ENCODE data around the gene CRYBA4.

The CRYBA4 gene

DNA sequence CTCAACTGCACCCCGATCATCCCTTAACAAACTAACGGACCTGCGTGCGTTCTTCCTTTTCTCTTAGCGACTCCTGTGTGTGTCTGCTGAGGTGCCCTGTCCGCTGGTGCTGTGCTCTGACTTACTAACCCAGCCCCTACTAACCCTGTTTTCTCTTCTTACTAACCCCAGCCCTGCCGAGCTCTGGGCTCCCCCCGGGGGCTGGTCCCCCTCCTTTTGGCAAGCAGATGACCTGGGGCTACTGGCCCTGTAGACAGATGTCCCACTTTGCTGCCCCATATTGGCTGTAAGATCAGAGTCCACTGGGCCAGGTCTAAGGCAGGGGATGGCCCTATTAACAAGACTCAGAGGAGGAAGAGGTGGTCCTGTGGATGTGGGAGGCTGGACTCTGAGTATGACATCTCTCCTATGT lies 50.3 kb downstream of the CRYBA4 start:
- TF ChIP-seq, protein P1, sequence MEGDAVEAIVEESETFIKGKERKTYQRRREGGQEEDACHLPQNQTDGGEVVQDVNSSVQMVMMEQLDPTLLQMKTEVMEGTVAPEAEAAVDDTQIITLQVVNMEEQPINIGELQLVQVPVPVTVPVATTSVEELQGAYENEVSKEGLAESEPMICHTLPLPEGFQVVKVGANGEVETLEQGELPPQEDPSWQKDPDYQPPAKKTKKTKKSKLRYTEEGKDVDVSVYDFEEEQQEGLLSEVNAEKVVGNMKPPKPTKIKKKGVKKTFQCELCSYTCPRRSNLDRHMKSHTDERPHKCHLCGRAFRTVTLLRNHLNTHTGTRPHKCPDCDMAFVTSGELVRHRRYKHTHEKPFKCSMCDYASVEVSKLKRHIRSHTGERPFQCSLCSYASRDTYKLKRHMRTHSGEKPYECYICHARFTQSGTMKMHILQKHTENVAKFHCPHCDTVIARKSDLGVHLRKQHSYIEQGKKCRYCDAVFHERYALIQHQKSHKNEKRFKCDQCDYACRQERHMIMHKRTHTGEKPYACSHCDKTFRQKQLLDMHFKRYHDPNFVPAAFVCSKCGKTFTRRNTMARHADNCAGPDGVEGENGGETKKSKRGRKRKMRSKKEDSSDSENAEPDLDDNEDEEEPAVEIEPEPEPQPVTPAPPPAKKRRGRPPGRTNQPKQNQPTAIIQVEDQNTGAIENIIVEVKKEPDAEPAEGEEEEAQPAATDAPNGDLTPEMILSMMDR (IDR thresholded peaks at IDR 0.05), result no peak
- TF ChIP-seq ZFX (IDR thresholded peaks at IDR 0.05; ENCODE audit: borderline replicate concordance), result no peak
- H3K27ac ChIP-seq, result peak overlapping the region; percentile 91

DNA sequence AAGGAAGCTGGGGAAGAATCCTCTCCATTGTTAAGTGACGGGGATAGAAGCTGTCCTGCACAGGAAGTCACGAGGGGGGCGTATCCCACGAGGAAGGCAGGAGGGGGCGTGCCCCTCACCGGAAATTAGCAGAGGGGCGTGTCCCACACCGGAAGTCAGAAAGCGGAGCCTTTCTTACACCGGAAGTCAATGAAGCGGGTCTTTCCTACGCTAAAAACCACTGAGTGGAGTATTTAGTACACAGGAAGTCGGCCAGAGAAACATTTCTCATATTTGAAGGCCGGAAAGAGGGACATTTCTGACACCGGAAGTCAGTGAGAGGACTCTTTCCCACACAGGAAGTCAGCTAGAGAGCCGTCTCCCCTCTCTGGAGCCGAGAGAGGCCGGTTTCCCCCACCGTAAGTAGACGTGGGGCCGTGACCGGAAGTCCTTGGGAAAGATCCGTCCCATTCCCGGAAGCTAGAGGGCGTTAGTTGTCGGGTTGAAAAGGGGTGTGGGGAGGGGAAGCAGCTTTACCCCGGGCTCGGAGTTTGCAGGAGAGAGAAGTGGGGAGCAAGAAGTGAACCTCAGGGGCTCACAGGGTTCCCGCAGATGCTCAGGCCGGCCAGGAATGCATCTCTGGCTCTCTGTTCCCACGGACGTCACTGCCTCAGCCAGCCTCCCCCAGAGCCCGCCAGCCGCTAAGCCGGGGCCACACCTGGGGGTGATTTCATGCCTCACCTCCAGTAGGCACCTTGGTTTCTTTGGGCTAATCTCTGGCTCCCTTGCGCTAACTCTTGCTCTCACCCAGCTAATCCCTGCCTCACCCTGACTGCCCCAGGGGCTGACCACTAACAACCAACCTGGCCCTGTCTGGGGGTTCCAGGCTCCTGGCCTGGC lies 51.1 kb downstream of the CRYBA4 start:
- H3K27ac ChIP-seq, result peak overlapping the region; percentile 91
- TF ChIP-seq ZFX (IDR thresholded peaks at IDR 0.05; ENCODE audit: borderline replicate concordance), result no peak
- TF ChIP-seq, protein P1 (IDR thresholded peaks at IDR 0.05), result peak; percentile 65

DNA sequence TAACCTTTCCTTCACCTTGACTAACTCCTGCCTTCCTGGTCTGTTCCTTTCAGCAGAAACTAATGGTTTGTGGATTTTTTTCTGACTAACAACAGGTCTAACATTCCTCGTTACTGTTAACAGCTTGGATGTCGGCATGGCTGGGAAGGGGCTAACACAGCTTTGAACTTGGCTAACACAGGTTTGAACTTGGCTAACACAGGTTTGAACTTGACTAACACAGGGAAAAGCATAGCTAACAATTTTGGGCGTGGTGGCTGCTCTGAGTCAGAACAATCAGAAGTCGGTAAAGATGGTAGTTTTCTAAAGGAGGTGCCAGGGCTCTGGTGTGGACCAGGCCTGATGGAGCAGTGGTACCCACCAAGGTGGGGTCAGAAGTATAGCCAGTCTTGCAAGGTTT lies 51.7 kb downstream of the CRYBA4 start:
- TF ChIP-seq ZFX (IDR thresholded peaks at IDR 0.05; ENCODE audit: borderline replicate concordance), result no peak
- TF ChIP-seq, protein P1 (IDR thresholded peaks at IDR 0.05), result no peak
- H3K27ac ChIP-seq, result peak overlapping the region; percentile 91

DNA sequence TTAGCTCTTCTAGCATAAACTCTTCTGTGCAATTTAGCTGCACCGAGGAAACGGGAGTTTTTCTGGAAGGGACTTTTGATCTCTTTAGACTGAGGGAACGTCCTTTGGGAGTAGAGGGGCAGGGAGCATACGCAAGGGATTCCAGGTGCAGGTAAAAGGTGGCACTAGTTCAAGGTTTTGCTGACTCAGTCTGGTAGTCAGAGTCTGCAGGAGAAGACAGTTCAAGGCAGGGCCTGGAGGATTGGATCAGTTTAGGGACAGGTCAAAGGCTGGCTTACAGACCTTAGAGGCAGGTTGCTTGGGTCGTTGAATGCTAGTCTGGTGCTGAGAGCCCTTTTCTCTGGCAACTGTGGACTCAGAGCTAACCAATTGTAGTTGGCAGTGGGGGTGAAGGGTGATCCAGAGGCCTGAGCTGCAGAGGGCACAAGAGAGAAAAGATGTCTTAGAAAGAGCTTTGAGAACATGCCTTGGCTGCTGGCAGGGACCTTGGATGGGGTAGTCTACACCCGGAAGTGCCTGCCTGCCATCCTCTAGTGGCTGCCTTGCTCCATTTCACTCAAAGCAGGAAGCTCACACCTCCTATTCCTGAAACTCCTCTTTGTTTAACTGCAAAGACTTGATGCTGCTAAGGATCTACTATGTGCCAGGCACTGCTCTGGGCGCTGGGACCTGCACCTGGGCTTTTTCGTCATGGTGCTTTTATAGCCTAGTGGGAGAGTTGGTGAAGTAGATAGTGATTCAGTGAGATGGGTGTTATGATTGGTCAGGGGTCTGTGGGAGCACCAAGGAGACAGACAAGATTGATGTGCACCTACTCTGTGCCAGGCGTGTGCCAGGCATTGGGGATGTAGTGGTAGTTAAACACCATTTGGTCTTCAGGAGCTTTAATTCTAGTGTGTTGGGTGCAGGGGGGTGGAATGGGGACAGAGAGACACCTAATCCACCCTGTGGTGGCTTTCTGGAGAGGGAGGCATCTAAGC lies 52.7 kb downstream of the CRYBA4 start:
- H3K27ac ChIP-seq, result no peak overlapping the region
- TF ChIP-seq, protein P1 (IDR thresholded peaks at IDR 0.05), result no peak
- TF ChIP-seq ZFX (IDR thresholded peaks at IDR 0.05; ENCODE audit: borderline replicate concordance), result no peak

DNA sequence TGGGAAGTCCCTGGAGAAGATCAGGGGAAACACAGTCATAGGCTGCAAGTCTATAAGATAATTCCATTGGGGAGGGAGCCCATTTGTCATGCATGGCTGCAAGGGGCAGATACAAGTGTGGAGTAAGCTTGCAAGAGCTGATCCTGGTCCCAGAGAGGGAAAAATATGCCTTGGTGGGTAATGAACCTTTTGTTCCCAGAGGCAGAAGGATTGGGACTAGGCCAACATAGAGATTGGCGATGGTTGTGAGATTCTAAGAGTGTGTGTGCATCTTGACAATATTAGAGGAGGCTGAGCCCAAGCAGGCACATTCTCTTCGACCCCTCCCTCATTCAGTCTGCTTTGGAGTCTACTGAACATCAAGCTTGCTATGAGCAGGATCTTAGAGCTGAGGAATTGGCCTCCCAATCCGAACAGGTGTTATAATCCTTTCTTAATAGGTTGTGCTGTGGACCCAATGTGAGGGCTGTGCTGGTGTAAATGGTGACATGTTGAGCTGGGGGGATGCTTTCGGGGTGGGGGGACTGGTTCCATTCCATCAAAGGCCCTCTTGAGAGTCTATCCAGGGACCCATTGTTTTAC lies 54.0 kb downstream of the CRYBA4 start:
- TF ChIP-seq, protein P1 (IDR thresholded peaks at IDR 0.05), result no peak
- TF ChIP-seq ZFX (IDR thresholded peaks at IDR 0.05; ENCODE audit: borderline replicate concordance), result no peak
- H3K27ac ChIP-seq, result no peak overlapping the region

DNA sequence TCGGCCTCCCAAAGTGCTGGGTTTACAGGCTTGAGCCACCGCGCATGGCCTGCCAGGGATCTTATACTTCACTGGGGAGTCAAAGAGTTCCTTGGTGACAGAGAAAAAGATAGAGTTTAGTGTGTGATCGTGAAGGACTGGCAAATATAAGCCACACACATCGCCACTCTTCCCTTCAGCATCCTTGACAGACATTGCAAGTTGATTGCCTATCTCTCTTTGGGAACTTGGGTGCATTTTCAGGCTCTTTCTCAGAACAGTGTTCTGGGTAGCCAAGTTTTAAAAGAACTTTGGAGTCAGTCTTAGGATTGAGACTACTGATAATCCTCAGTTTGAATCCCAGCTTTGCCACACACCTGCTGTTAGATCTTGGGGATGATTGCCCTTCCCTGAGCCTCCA lies 55.5 kb downstream of the CRYBA4 start:
- TF ChIP-seq, protein P1 (IDR thresholded peaks at IDR 0.05), result no peak
- TF ChIP-seq ZFX (IDR thresholded peaks at IDR 0.05; ENCODE audit: borderline replicate concordance), result no peak
- H3K27ac ChIP-seq, result no peak overlapping the region
